NCI-H446 treated with DMSO at 0.1 percent for 48 hours (cell line): Measurements from ENCODE around the gene RAB43.
"Not testable (repeated sequence)": the region's sequence is repeated elsewhere in the genome, so short reads cannot be mapped to it uniquely, and the experiment has no call there.

Source experiments
- DNase-seq: peaks from one replicate; lab custom pipeline; 2025; lab: John Stamatoyannopoulos, UW

Gene RAB43

DNA sequence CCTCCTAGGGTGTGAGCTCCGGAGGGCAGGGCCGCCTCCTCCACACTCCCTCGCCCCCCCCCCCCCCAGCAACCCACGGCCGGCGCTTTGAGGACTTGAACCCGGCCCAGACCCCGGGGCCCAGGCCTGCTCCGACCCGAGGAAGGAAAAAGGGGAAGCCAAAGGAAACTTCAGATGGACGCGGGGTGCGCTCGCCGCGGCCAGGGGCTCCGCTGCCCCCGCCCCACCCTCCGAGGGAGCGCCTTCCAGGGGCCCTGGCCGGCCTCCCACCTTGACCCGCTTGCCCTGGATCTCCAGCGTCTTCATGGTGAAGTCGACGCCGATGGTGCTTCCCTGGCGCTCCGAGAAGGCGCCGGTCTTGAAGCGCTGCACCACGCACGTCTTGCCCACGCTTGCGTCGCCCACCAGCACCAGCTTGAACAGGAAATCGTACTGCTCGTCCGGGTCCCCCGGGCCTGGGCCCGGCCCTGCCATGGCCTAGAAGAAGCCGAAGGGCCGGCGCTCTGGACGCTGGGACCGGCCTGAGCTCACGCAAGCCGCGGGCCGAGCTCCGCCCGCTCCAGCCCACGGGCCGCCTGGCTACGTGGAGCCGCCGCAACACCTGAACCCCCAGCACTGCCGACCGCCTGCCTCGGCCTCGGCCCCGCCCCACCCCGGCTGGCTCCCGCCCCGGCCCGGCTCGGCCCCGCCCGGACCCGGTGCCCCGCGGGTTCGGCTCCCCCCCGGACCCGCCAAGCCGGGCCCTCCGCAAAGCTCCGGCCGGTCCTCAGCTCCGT, 400 bp downstream of the RAB43 start:
- DNase-seq, result no peak

DNA sequence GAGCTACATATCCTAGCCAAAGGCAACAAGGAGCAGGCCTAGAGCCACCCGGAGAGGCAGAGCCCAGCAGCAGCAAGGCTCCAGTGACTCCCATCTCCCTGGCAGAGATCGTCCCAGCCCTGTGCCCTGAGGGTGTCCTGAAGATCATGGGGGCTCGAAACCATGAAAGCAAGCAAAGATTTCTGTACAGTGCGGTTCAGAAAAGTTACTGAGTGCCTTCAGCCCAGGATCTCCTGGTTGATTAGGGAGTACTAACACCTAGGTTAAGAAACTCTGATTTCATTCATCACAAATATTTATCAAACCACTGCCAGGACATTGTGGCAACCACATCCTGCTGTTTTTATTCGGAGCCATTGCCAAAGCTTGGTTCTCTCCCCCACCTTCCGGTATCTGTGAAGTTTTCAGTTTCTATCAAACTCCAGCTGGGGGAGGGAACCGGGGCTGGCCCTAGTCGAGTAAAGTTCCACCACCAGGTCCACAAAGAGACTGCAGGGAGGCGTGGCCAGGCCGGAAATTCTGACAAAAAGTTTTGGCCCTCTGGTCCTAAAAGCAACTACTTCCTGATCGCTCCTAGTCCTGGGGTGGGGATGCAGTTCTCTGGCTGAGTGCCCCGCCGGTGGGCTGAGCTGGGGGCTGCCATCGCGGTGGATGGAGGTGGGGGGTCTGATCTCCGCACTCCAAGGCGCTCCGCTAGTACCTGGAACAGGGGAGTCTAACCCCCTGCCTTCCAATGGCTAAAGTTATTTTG, 1.2 kb downstream of the RAB43 start:
- no peak for DNase-seq

DNA sequence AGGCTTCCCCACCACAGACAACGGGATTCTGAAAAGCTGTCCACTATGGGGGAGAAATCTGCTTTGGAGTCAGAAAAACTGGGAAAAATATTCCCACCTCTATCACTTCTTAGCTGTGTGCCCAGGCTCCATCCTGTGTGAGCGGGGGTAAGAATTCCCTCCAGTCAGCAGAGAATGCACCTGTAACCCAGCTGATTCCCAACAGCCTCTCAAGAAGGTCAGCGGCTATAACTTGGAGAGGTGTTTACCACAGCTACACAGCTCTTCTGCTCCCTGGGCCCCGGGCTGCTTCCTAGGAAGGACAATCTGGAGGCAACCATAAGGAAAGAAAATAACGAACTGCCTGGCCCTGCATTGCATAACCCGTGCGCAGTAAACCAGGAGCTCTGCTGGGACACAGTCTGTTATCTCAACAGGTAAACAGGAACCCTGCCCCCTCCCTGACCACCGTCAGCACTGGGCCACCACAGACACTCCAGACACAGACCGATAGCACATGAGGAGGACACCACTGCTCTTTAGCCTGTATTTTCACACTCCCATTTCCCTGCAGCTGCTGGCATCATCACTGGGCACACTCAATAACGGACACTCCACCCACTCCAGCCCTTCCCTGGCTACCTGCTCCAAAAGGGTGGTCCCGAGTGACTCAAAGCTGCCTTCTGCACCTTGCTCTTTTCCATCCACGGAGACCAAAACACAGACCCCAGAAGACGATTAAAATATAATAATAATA, 2.1 kb downstream of the RAB43 start:
- no peak for DNase-seq

DNA sequence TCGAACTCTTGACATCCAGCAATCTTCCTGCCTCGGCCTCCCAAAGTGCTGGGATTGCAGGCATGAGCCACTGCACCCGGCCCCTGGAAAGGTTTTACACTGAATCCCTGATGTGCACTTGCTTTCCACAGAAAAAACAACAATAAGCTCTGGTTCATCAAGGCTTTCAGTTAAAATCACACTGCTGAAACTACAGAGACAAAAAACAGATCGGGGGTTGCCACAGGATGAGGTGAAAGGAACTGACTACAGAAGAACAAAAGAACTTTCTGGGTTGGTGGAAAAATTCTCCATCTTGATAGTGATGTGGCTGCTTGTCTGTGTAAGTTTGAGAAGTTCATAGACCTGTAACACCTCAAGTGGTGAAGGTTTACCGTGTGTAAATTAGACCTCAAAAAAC, 2.9 kb downstream of the RAB43 start:
- DNase-seq, result no peak

DNA sequence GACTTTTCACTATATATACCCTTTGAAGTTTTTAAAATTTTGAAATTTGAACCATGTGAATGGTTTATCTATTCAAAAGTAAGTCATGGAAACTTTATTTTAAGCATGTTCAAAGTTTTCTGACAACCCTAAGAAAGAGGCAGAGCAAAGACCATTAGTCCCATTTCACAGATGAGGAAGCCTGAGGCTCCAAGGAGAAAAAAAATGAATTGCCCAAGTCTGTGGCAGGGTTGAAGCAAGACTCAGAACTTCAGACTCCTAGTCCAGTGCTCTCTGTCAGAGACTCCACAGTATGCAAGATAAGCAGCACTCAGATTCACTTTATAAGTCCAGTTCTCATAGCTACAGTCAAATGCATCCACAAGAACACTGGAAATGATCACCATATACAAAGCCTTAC, 4.5 kb downstream of the RAB43 start:
- no peak for DNase-seq

DNA sequence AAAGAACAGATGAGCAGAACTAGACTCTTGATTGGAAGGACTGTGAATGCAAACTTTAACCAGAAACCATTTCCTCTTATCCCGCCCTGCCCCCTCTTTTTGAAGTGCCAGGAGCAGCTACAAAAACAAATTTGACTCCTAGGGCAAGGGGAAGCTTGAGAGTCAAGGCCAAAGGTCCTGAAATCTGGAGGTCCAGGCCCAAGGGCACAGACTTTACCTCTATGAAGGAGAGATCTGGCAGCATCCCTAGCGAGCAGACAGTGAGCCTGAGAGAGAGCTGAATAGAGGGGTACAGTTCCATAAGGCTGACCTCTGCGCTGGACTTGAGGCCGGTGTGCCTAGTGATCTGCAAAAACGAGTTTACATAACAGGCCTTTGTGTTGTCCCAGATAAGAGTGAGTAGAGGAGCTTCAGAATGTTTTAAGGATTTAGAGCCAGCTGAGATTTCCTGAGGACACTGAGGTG, 5.1 kb downstream of the RAB43 start:
- DNase-seq, result no peak

DNA sequence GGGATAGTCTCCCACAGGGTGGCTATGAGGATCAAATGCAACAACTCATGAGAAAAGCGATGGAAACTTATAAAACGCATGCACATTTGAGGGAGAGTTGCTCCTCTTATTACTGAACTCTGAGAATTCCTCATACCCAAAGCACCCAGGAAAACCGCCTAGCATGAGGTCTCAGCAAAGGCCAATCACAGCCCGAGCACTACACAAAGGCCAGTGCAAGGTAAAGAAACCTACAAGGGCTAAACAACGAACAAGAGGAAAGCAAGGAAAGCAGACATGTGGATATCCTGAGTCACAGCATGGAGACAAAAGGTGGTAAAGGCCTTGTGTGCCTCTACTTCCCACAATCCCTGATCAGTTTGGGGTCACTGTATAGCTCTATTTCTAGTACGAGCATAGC, 7.1 kb downstream of the RAB43 start:
- DNase-seq, result no peak

DNA sequence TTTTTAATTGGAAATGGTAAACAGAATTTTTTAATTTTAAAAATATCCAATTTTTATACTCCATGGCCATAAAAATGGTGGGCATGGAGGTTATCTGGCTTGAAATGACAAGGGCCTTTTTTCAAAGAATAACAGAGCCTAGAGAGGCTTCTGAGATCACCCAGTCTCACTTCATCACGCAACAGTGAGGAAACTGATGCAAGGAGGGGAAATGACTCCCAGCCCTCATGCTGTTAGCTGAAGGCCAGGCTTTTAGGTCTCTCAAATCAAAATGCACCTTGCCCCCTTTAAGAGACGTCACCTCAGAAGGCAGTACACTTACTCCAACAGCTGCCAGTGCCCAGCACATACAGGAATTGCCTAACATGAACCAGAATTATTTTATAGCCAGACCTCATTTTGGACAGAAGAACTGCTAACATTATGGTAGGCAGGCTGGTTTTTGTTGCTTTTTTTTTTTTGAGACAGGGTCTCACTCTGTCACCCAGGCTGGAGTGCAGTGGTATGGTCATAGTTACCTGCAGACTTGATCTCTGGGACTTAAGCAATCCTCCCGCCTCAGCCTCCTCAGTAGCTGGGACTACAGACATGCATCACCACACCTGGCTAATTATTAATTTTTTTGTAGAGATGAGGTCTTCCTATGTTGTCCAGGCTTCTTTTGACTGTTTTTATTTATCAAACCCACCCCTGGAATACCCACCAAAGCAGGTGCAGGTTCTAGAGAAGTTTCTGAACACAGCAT, 9.1 kb downstream of the RAB43 start:
- DNase-seq, result no peak

DNA sequence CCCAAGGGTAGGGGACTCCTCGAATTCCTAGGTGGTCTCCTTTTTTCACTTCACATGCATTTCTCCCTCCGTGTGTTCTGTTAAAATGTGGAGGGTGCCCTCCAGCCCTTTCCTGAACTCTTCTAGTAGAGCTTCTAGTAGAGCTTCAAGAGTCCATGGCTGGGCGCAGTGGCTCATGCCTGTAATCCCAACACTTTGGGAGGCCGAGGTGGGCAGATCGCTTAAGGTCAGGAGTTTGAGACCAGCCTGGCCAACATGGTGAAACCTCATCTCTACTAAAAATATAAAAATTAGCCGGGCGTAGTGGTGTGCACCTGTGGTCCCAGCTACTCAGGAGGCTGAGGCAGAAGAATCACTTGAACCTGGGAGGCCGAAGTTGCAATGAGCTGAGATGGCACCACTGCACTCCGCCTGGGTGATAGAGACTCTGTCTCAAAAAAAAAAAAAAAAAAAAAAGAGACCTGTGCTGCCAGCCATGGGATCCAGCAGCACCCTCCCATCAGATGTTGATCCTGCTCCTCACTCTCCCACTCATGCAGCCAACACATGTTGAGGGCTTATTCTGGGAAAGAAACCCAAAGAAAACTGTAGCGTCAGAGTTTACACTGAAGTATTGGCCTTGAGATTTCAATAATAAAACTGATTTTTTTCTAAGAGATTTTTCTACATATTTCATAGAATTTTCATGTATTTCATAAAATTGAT, 10.4 kb downstream of the RAB43 start:
- DNase-seq, result not testable (repeated sequence)

DNA sequence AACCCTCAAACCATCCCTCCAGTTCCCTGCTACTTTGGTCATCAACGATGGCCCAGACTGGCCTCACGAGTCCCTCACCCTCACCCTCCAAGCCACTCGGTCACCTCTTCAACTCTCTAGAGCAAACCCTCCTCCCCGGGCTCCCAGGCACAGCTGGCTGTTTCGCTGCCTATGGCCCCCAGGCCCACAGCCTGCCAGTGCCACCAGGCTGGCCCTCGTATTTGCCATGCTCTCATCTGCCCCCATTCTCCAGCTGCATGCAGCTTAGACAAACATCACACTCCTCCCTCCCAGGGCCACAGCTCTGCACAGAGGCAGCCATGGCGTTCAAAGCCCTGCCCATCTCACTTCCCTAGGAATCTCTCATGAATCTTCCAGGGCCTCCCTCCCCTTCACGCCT, 13.8 kb downstream of the RAB43 start:
- DNase-seq, result no peak

DNA sequence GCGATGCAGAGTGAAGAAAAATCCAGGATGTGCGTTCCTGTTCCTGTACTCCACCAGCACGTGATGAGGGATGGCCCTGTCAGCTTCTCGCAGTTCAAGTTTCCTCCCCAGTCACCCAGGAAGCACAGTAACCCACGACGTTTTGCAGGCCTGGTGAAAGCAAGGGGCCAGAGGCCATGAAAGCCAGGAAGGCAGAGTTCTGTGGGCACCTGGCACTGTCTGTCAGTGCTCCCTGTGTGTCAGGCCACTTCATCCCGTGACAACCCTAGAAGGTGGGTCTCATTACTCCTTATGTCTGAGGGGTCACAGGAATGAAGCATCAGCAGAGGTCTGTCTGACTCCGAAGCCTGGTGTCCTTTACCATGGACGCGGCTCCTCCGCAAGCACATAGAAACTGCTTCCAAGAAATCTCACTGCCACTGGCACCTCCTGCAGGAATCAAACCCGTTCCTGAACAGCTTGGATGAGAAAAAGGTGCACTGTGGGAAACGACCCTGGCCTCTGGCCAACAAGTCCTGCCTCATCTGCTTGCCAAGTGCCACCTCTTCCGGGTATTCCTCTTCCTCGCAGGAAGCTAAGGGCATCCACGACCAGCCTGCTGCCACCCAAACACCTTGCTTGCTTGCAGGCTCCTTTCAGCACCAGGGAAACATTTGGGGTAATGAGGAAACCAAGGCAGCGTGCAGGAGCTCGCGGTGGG, 14.6 kb downstream of the RAB43 start:
- DNase-seq, result no peak

DNA sequence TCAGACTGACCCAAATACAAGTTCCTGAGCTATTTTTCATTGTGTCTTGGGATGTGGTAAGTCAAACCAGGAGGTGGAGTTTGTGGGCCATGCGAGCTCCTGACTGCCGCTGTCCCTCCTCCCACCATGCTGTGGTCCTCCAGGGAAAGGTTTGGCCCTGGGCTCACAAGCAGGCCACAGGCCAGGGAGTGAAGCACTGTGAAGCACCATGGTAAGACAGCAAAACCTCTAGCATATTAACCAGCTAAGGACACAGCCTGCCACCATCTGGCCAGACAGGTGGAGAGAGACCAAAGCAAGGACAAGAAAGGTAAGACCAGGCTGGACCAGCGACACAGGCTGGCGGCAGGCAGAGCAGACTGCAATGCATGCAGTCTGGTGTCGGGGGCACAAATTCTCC, 15.3 kb downstream of the RAB43 start:
- DNase-seq, result no peak

DNA sequence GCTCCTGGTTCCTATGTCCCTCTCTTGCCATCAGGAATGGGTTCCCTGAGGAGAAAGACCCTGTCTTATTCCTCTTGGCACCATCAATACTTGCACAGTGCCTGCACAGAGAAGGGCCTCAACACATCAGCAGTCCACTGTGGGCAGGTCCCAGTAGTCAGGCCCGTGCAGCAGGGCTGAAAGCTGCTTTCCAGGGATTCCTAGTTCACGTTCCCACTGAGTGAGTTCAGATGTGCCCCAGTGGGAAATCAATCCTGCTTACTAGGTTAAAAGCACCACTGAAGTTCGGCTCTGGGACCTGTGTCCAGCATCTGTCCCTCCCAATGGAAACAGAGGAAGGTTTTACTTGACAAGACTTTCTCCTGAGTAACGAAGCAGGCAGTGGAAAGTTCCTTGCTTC, 15.7 kb downstream of the RAB43 start:
- DNase-seq, result no peak

DNA sequence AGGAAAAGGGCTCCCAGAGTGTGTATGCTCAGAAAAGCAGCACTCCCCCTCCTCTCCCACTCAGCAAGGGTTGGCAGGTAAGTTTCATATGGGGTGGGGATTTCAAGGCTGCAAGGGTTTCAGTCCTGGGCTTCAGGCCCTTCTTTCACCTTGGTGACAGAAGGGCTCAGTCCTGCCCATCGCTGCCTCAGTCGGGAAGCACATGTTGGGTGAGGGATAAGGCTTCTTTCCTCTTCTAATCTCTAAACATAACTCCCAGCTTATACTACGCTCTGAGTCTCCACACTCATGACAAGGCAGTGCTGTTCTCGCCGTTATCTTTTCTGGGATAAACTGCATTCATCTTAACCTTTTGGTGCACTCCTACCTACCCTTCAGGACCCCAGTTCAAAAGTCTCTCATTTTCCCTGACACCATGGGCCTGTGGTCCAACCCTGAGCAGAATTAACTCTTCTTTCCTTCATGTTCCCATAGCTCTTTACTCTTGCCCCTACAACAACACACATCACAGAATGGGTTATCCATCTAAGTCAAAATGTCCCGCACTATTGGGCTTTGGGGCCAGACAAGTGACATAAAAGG, 17.0 kb downstream of the RAB43 start:
- no peak for DNase-seq

DNA sequence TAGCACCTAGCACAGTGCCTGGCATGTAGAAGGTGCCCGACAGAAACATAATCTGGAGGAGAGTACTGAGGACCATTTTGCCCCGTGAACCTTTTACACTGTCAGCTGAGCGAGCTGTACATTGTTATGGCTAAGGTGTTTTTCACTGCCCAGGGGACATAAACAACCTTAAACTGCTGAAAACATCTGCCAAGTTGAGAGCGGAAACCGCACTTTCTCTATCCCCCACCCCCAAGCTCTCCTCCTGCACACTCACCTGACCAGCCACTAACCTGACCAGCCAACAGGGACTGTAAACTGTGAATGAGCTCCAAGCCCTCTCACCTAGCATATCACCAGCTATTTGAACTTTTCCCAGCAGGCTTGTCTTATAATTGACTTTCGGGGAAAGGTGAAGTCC, 17.6 kb downstream of the RAB43 start:
- DNase-seq, result no peak

DNA sequence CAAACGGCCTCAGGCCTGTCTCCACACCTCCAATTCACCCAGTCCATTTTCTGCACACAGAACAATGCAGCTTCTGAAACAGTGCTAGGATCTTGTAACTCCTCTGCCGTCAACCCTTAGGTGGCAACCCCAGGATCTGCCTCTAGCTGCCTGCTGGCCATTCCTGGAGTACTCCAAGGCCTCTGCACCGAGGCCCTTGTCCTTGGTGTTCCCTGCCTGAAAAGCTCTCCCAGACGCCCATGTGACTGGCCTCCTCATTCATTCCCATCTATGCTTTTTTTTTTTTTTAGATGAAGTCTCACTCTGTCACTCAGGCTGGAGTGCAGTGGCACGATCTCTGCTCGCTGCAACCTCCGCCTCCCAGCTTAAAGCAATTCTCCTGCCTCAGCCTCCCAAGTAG, 18.3 kb downstream of the RAB43 start:
- DNase-seq, result no peak

DNA sequence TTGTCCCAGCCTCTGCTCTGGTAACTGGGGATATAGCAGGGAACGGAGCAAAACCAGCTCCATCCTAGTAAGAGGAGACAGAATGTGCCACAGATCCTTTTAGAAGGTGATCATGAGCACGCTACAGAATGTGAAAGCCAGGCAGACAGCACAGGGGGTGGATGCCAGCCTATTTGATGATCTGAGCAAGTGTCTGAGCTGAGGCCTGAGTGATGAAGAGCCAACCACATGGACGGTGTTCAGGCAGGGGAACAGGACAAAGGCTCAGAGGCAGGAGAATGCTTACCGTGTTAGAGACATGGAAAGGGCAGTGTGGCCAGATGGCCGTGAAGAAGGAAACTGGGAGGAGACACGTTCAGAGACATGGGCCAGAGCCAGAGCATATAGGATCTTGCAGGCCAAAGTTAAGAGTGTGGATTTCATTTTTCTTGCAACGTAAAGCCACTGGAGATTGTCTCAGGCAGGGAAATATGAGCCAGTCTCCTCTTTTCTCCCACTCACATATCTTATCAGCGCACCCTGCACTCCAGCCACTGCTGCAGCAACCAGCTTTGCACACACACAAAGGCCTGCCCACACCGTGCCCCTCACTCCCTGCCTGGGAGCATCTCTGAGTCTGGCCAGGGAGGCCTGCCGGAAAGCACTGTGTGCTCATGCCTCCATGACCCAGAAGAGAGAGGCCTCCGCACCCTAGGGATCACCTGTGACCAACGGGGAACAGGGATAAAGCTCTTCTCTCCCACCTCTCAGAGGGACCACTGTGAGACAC, 20.1 kb downstream of the RAB43 start:
- no peak for DNase-seq

DNA sequence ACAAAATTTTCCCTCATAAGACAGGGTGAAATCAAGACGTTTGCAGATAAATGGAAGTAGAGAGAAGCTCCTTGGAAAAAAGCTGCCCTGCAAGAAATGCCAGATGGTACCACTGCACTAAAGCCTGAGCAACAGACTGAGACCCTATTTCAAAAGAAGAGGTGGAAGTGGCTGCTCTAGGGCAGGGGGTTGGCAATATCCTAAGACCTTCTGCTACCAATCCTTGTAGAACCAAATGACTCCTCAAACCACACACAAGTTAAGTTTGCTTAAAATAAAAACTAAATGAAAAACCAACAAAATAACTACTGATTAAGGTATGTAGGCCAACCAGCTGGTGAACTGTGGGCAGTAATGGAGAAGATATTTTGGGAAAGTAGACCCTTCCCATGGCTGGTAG, 21.3 kb downstream of the RAB43 start:
- DNase-seq, result no peak

DNA sequence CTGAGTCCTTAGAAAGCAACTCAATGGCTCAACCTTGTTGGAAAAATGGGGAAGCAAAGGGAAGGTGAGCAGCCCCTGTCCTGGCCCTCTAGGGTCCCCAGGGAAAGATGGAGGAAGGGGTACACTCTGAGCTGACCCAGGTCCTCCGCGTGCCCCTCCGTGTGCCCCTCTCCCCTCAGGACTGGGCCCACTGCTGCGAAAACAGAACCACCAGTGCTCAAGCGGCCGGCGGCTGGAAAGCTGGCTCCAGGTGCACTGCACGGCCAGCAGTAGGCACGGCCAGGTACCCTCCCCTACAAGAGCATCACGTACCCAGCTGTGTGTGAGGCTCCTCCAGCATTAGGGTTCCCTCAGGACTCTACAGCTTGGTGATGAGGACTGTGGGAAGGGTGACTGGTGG, 26.3 kb downstream of the RAB43 start:
- DNase-seq, result no peak

DNA sequence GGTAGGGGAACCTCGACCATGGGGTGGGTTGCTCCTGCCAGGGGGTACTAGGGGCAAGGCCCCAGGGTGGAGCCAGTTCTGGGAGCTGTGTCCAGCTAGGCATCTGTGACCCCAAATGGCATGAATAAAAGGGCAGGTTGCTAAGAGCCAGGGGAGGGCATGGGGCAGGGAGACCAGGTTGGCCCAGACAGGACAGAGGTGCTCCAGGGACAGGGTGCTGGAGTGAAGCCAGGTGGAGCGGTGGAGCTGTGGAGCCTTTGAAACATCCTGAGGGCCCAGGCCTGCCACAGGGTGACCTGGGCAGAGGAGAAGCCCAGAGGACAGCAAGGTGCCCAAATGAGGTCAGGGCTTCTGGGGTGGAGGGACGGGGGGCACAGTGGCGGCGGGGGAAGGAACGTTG, 33.3 kb downstream of the RAB43 start:
- not testable (repeated sequence) for DNase-seq
